ENCODE results near the gene ARID1B. TPM values are rescaled to one million over a fixed set of nuclear protein-coding genes. Genes with fewer than 3 reads are reported as not detected.

The ARID1B gene
- total RNA-seq, 6 experiments from 2014 or later: 23.2 to 35.3 (median 30.7) TPM

DNA sequence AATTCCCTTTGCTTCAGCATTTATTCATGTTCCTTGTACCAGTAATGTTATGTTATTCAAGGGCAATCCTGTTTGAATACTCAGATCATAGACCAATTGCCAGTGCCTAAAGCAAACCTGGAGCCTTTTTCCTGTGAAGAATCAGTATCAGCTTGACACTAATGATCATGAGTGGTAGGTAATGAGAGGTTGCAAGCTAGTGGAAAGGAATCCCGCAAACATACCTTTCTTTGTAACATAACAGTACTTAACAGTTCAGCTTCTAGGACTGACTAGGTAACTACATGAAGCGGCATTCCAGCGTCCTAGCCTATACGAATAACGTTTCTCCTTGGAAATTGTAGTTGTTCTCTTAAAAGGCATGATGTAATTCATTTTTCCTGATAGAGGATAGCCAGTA is 292.4 kb downstream of the ARID1B start:
- WGBS (ENCODE audit: insufficient coverage, low coverage, low lambda C conversion rate, missing lambda C conversion rate): 97% methylated on average over 5 of the region's 5 CpGs
- H3K4me1 ChIP-seq: peaks cover 0 to 8% (median 0%) of the 10 kb centered on the region in 4 donors
- intact Hi-C loops (cut with DNase I): no loop called here
- no peak for TF ChIP-seq POLR2A (IDR thresholded peaks at IDR 0.05)
- TF ChIP-seq, protein P1, sequence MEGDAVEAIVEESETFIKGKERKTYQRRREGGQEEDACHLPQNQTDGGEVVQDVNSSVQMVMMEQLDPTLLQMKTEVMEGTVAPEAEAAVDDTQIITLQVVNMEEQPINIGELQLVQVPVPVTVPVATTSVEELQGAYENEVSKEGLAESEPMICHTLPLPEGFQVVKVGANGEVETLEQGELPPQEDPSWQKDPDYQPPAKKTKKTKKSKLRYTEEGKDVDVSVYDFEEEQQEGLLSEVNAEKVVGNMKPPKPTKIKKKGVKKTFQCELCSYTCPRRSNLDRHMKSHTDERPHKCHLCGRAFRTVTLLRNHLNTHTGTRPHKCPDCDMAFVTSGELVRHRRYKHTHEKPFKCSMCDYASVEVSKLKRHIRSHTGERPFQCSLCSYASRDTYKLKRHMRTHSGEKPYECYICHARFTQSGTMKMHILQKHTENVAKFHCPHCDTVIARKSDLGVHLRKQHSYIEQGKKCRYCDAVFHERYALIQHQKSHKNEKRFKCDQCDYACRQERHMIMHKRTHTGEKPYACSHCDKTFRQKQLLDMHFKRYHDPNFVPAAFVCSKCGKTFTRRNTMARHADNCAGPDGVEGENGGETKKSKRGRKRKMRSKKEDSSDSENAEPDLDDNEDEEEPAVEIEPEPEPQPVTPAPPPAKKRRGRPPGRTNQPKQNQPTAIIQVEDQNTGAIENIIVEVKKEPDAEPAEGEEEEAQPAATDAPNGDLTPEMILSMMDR (IDR thresholded peaks at IDR 0.05): no peak
- DNase-seq (no peak), ATAC-seq (no peak)
- H3K27ac ChIP-seq: no peak overlapping the region
- no peak overlapping the region for H3K4me3 ChIP-seq
- H3K9me3 ChIP-seq: no peaks in the 10 kb centered on the region
- H3K36me3 ChIP-seq: no peaks in the 10 kb centered on the region
- H3K27me3 ChIP-seq: no peaks in the 10 kb centered on the region

DNA sequence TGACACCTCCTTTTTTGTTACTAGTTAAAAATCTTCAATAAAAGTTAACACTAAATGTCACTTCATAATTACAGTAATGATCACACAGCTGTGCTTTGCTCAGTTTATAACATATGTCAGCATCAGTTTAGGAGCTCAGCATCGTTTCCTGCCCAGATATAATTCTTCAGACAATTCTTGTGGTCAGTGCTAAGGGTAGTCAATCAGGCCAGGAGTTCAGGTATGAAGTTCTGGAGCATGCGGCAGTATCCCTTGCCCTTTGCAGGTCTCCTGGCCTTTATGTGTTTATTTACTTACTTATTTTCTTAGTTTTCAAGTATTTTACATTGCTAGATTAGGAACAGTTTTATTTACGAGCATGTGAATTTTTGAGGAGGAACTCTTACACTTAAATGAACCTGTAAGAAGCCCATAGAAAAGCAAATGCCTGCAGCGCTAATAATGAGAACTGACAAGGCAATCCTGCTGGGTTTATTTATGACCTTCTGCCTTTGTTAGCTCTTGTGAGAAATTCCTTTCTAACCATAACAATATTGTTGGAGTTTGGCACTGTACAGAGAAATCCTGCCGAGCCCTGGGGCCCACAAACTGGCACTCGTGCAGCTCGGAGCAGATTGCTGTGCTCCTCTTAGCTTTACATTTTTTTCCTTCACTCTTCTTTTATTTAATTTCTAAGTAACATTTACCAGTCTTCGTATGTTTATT is 293.4 kb downstream of the ARID1B start:
- H3K27ac ChIP-seq: no peak overlapping the region
- no peaks in the 10 kb centered on the region for H3K4me1 ChIP-seq
- DNase-seq (no peak), ATAC-seq (no peak)
- H3K36me3 ChIP-seq: no peaks in the 10 kb centered on the region
- H3K9me3 ChIP-seq: no peaks in the 10 kb centered on the region
- H3K27me3 ChIP-seq: no peaks in the 10 kb centered on the region
- TF ChIP-seq, protein P1 (IDR thresholded peaks at IDR 0.05): no peak
- TF ChIP-seq POLR2A (IDR thresholded peaks at IDR 0.05): no peak
- intact Hi-C loops (cut with DNase I): no loop called here
- no peak overlapping the region for H3K4me3 ChIP-seq
- WGBS (ENCODE audit: insufficient coverage, low coverage, low lambda C conversion rate, missing lambda C conversion rate): 76% methylated on average over 8 of the region's 8 CpGs

DNA sequence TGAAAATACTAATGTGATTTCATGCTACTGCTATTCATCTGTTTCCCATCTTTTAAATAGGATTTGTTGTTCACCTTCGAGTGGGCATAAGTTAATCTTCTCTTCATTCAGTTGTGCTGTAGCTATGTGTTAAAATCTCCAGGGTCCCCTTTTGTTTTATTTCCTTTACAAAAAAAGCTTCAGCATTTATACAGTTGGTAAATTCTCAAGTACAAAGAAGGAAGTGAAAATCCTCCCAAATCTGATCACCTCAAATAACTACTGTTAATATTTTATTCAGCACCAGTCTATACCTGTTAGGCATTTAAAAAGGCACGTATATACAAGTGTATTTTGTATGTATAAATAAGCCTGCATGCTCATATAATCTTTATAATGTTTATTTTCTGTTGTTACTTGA is 294.9 kb downstream of the ARID1B start:
- Histone ChIP-seq H3K9me3 (no peaks in the 10 kb centered on the region), H3K27me3 (no peaks in the 10 kb centered on the region), H3K4me3 (no peak overlapping the region), H3K4me1 (no peaks in the 10 kb centered on the region), H3K36me3 (no peaks in the 10 kb centered on the region), H3K27ac (no peak overlapping the region)
- intact Hi-C loops (cut with DNase I): no loop called here
- no peak for DNase-seq
- TF ChIP-seq POLR2A (IDR thresholded peaks at IDR 0.05): no peak
- TF ChIP-seq, protein P1 (IDR thresholded peaks at IDR 0.05): no peak
- 94% methylated on average over 2 of the region's 2 CpGs for WGBS (ENCODE audit: insufficient coverage, low coverage, low lambda C conversion rate, missing lambda C conversion rate)
- ATAC-seq: no peak

DNA sequence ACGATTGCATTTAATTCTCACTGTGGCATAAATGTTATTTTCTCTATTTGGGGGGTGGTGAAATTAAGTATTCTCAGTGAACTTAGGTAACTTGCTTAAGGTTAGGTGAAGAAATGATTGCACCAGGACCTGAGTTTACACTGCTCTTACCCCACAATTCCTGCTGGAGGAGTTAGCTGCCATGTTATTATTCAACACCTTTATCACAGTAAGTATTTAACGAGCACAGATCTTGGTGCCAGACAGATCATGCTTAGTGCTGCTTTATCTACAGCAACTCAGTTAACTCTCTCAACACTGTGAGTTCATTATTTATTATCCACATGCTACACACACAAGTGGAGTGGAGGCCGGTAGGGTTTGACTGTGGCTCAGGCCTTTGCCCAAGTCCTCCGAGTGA is 296.4 kb downstream of the ARID1B start:
- ATAC-seq (no peak), DNase-seq (no peak)
- no peaks in the 10 kb centered on the region for H3K9me3 ChIP-seq
- TF ChIP-seq, protein P1 (IDR thresholded peaks at IDR 0.05): no peak
- WGBS (ENCODE audit: insufficient coverage, low coverage, low lambda C conversion rate, missing lambda C conversion rate): 74% methylated on average over 4 of the region's 4 CpGs
- H3K36me3 ChIP-seq: no peaks in the 10 kb centered on the region
- intact Hi-C loops (cut with DNase I): no loop called here
- no peak overlapping the region for H3K27ac ChIP-seq
- H3K27me3 ChIP-seq: no peaks in the 10 kb centered on the region
- no peak overlapping the region for H3K4me3 ChIP-seq
- no peaks in the 10 kb centered on the region for H3K4me1 ChIP-seq
